H9 (cell line): ENCODE results near the gene NEMP1. TPM values are rescaled to one million over a fixed set of nuclear protein-coding genes. Genes with fewer than 3 reads are reported as not detected.

Experiments
- DNase-seq: peaks from one replicate; pipeline ENCODE4 v3.0.0-alpha.2; 2017
- H2AFZ ChIP-seq: one replicate; pipeline ENCODE4 v1.6.1; 2013; ENCODE audit warnings: mild to moderate bottlenecking, low read length, control low read depth, moderate library complexity
- H2AK5ac ChIP-seq: 2 replicates; pipeline ENCODE4 v1.6.1; 2013; ENCODE audit warnings: low read length, control low read depth, mixed read lengths; ENCODE audit not compliant: insufficient read length
- H2BK120ac ChIP-seq: one replicate; pipeline ENCODE4 v1.6.1; 2013; ENCODE audit warnings: low read depth, mild to moderate bottlenecking, low read length, control low read depth, inconsistent platforms; ENCODE audit not compliant: poor library complexity, severe bottlenecking
- H2BK12ac ChIP-seq: 2 replicates; pipeline ENCODE4 v1.6.1; 2013; ENCODE audit warnings: low read length, control low read depth, mixed read lengths, low read depth; ENCODE audit not compliant: insufficient read length
- H2BK15ac ChIP-seq: 2 replicates; pipeline ENCODE4 v1.6.1; 2013; ENCODE audit warnings: low read depth, low read length, control low read depth
- H2BK20ac ChIP-seq: one replicate; pipeline ENCODE4 v1.6.1; 2013; ENCODE audit warnings: low read depth, mild to moderate bottlenecking, low read length, control low read depth, inconsistent platforms; ENCODE audit not compliant: poor library complexity, severe bottlenecking
- H2BK5ac ChIP-seq: 2 replicates; pipeline ENCODE4 v1.6.1; 2013; ENCODE audit warnings: low read length, control low read depth, mixed read lengths; ENCODE audit not compliant: insufficient read length
- H3K14ac ChIP-seq: 2 replicates; pipeline ENCODE4 v1.6.1; 2013; ENCODE audit warnings: low read length, control low read depth; ENCODE audit not compliant: insufficient read depth
- H3K18ac ChIP-seq: 2 replicates; pipeline ENCODE4 v1.6.1; 2013; ENCODE audit warnings: low read depth, mild to moderate bottlenecking, mixed read lengths, low read length, control low read depth; ENCODE audit not compliant: insufficient read length
- H3K23ac ChIP-seq: 2 replicates; pipeline ENCODE4 v1.6.1; 2013; ENCODE audit warnings: low read length, control low read depth, mixed read lengths, low read depth; ENCODE audit not compliant: insufficient read length
- H3K23me2 ChIP-seq: 2 replicates; pipeline ENCODE4 v1.6.1; 2013; ENCODE audit warnings: low read depth, mild to moderate bottlenecking, mixed read lengths, low read length, control low read depth; ENCODE audit not compliant: insufficient read length, poor library complexity, severe bottlenecking
- H3K27ac ChIP-seq: 2 replicates; pipeline ENCODE4 v1.5.1; 2013; ENCODE audit warnings: low read length, control low read depth, mixed read lengths, low read depth; ENCODE audit not compliant: insufficient read length
- H3K27me3 ChIP-seq: 2 replicates; pipeline ENCODE4 v1.6.1; 2013; ENCODE audit warnings: low read length, control low read depth, inconsistent platforms; ENCODE audit not compliant: insufficient read depth
- H3K4ac ChIP-seq: 2 replicates; pipeline ENCODE4 v1.6.1; 2013; ENCODE audit warnings: low read depth, mild to moderate bottlenecking, control low read depth, inconsistent platforms, low read length, moderate library complexity
- H3K4me1 ChIP-seq: 2 replicates; pipeline ENCODE4 v1.6.1; 2013; ENCODE audit warnings: low read length, control low read depth, inconsistent platforms; ENCODE audit not compliant: insufficient read depth
- H3K4me2 ChIP-seq: 2 replicates; pipeline ENCODE4 v1.6.1; 2013; ENCODE audit warnings: low read length, control low read depth, mixed read lengths; ENCODE audit not compliant: insufficient read length, insufficient read depth
- H3K56ac ChIP-seq: 2 replicates; pipeline ENCODE4 v1.6.1; 2013; ENCODE audit warnings: low read depth, mild to moderate bottlenecking, mixed read lengths, low read length, control low read depth; ENCODE audit not compliant: insufficient read length
- H3K79me1 ChIP-seq: 2 replicates; pipeline ENCODE4 v1.6.1; 2013; ENCODE audit warnings: low read depth, mild to moderate bottlenecking, moderate library complexity, low read length, control low read depth, inconsistent platforms; ENCODE audit not compliant: insufficient read depth, poor library complexity, severe bottlenecking
- H3K79me2 ChIP-seq: 2 replicates; pipeline ENCODE4 v1.6.1; 2013; ENCODE audit warnings: low read length, control low read depth, inconsistent platforms; ENCODE audit not compliant: insufficient read depth
- H3K9ac ChIP-seq: 2 replicates; pipeline ENCODE4 v1.6.1; 2013; ENCODE audit warnings: low read length, control low read depth, mixed read lengths; ENCODE audit not compliant: insufficient read length; ENCODE audit errors: extremely low read depth
- H3K9me3 ChIP-seq: one replicate; pipeline ENCODE4 v1.6.1; 2013; ENCODE audit warnings: low read depth, low read length, inconsistent platforms; ENCODE audit not compliant: control insufficient read depth
- H3T11ph ChIP-seq: one replicate; pipeline ENCODE4 v1.6.1; 2013; ENCODE audit warnings: mild to moderate bottlenecking, low read length, control low read depth, inconsistent platforms
- H4K20me1 ChIP-seq: one replicate; pipeline ENCODE4 v1.6.1; 2013; ENCODE audit not compliant: control insufficient read depth, insufficient read length, insufficient read depth
- H4K5ac ChIP-seq: 2 replicates; pipeline ENCODE4 v1.6.1; 2013; ENCODE audit warnings: low read depth, mild to moderate bottlenecking, mixed read lengths, low read length, control low read depth; ENCODE audit not compliant: insufficient read length
- H4K8ac ChIP-seq: replicated peaks from 2 replicates; pipeline ENCODE4 v1.6.1; 2013; ENCODE audit warnings: low read length, control low read depth, mixed read lengths, low read depth; ENCODE audit not compliant: insufficient read length
- H4K91ac ChIP-seq: 2 replicates; pipeline ENCODE4 v1.6.1; 2013; ENCODE audit warnings: low read depth, mild to moderate bottlenecking, moderate library complexity, mixed read lengths, low read length, control low read depth; ENCODE audit not compliant: insufficient read length
- H3K27ac Mint-ChIP-seq, 3 experiments: 2 replicates in 2 of 3; 3 replicates in 1 of 3; pipeline ENCODE4 v1.8.0; 2020 to 2021; ENCODE audit warnings: mixed read lengths in 3 of 3, mild to moderate bottlenecking in 1 of 3, moderate library complexity in 1 of 3
- H3K27me3 Mint-ChIP-seq: 2 replicates; pipeline ENCODE4 v1.8.0; 2021; ENCODE audit warnings: low read depth, mild to moderate bottlenecking, moderate library complexity, mixed read lengths
- H3K36me3 Mint-ChIP-seq, 3 experiments: 2 replicates in 2 of 3; 3 replicates in 1 of 3; pipeline ENCODE4 v1.8.0; 2020 to 2021; ENCODE audit warnings: low read depth in 3 of 3, mixed read lengths in 3 of 3; ENCODE audit not compliant: insufficient read depth in 1 of 3
- H3K4me1 Mint-ChIP-seq, 2 experiments: 2 replicates each; pipeline ENCODE4 v1.8.0; 2020; ENCODE audit warnings: mixed read lengths in 2 of 2
- H3K4me3 Mint-ChIP-seq, 2 experiments: 2 replicates in 1 of 2; 3 replicates in 1 of 2; pipeline ENCODE4 v1.8.0; 2020 to 2021; ENCODE audit warnings: mild to moderate bottlenecking in 2 of 2, mixed read lengths in 2 of 2, moderate library complexity in 1 of 2
- H3K9me3 Mint-ChIP-seq, 2 experiments: 2 replicates in 1 of 2; 3 replicates in 1 of 2; pipeline ENCODE4 v1.8.0; 2020; ENCODE audit warnings: mild to moderate bottlenecking in 2 of 2, mixed read lengths in 2 of 2, moderate library complexity in 1 of 2
- WGBS: extraction: QIAGEN DNeasy Blood & Tissue Kit; methylation state at CpG from one replicate; pipeline ENCODE4 v1.1.7; 2013; ENCODE audit warnings: missing lambda C conversion rate, low lambda C conversion rate, mixed read lengths; ENCODE audit not compliant: insufficient read length; ENCODE audit errors: extremely low coverage; 5-methylcytosine and 5-hydroxymethylcytosine counted together
- total RNA-seq: library from RNA; stranded (reverse); gene quantifications from 2 replicates; pipeline ENCODE4 v1.2.1, GENCODE V29; 2021
- TF ChIP-seq, protein P1 (sequence below): fragments of 200-600 bp; sonication (generic); conservative IDR thresholded peaks from 3 replicates; pipeline ENCODE4 v1.8.0; 2021; ENCODE audit warnings: antibody characterized with exemption, mild to moderate bottlenecking

Gene NEMP1
- total RNA-seq, 1 experiment from 2014 or later, result 50.1 TPM

DNA sequence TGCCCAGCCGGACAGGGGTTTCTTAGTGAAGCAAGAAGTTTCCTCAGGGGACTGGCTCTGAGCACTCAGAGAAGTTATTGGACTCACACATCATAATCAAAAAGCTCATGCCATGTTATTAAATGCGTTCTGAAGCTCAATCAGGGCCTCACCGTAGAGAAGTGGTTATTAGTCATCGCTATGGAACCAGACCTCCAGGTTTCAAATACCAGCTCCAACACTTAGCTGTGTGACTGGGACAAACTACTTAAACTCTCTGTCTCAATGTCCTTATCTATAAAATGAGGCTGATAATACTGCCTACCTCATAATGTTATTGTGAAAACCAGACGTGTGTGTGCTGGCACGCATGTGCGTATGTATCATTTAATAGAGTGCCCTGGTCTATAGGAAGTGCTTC, 25.3 kb upstream of the NEMP1 start:
- Histone ChIP-seq H3K27ac (no peak overlapping the region), H3K27me3 (no peaks in the 10 kb centered on the region), H2AK5ac (no peak overlapping the region), H2BK5ac (no peak overlapping the region), H3K18ac (no peak overlapping the region), H3K9ac (no peak overlapping the region), H4K8ac (no peak overlapping the region), H4K20me1 (no peaks in the 10 kb centered on the region), H3K14ac (no peak overlapping the region), H3K79me1 (no peaks in the 10 kb centered on the region), H3T11ph (no peak overlapping the region), H4K5ac (no peak overlapping the region), H3K23ac (no peak overlapping the region), H3K23me2 (no peaks in the 10 kb centered on the region), H3K4ac (no peak overlapping the region), H3K4me1 (no peaks in the 10 kb centered on the region), H2BK20ac (no peak overlapping the region), H2BK12ac (no peak overlapping the region), H3K79me2 (no peaks in the 10 kb centered on the region), H3K56ac (no peak overlapping the region), H2BK120ac (no peak overlapping the region), H3K4me2 (no peak overlapping the region), H3K9me3 (no peaks in the 10 kb centered on the region), H2AFZ (no peak overlapping the region), H2BK15ac (no peak overlapping the region), H4K91ac (no peak overlapping the region)
- Mint-ChIP-seq H3K27me3 (no peaks in the 10 kb centered on the region), H3K36me3 (peaks cover 2 to 58% (median 42%) of the 10 kb centered on the region in 3 experiments), H3K27ac (no peak overlapping the region), H3K9me3 (no peaks in the 10 kb centered on the region), H3K4me3 (no peak overlapping the region), H3K4me1 (peaks cover 0 to 10% of the 10 kb centered on the region in 2 experiments; a peak in 3 of 4 replicates)
- no peak for DNase-seq
- TF ChIP-seq, protein P1, sequence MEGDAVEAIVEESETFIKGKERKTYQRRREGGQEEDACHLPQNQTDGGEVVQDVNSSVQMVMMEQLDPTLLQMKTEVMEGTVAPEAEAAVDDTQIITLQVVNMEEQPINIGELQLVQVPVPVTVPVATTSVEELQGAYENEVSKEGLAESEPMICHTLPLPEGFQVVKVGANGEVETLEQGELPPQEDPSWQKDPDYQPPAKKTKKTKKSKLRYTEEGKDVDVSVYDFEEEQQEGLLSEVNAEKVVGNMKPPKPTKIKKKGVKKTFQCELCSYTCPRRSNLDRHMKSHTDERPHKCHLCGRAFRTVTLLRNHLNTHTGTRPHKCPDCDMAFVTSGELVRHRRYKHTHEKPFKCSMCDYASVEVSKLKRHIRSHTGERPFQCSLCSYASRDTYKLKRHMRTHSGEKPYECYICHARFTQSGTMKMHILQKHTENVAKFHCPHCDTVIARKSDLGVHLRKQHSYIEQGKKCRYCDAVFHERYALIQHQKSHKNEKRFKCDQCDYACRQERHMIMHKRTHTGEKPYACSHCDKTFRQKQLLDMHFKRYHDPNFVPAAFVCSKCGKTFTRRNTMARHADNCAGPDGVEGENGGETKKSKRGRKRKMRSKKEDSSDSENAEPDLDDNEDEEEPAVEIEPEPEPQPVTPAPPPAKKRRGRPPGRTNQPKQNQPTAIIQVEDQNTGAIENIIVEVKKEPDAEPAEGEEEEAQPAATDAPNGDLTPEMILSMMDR, result no peak
- WGBS, result no CpG with 5 or more reads among the region's 7 CpGs
